ENCODE data around the gene ACSL4. TPM values are rescaled to one million over a fixed set of nuclear protein-coding genes. Genes with fewer than 3 reads are reported as not detected.

The ACSL4 gene
- total RNA-seq, 1 donor from 2014 or later: 39.8 TPM

DNA sequence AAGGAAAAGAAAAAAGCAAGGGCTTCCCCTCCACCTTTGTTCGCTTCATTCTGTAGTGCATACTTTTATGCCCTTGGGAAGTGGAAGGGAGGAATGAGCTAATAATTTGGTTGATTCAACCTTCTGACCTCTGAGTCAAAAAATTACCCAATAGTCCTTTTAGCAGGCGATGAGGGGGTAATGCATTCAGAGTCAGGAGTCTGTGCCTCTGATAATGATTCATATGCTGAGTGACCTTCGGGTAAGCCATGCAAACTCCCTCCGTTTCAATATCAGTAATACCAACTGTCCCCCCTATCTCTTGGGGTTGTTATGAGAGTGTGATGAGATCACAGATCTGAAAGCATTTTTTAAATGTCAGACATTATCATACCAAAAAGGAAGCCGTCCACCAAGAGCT lies 41.6 kb upstream of the ACSL4 start:
- intact Hi-C loops (cut with DNase I): no loop called here
- H3K4me3 ChIP-seq: no peak overlapping the region
- TF ChIP-seq, protein P1, sequence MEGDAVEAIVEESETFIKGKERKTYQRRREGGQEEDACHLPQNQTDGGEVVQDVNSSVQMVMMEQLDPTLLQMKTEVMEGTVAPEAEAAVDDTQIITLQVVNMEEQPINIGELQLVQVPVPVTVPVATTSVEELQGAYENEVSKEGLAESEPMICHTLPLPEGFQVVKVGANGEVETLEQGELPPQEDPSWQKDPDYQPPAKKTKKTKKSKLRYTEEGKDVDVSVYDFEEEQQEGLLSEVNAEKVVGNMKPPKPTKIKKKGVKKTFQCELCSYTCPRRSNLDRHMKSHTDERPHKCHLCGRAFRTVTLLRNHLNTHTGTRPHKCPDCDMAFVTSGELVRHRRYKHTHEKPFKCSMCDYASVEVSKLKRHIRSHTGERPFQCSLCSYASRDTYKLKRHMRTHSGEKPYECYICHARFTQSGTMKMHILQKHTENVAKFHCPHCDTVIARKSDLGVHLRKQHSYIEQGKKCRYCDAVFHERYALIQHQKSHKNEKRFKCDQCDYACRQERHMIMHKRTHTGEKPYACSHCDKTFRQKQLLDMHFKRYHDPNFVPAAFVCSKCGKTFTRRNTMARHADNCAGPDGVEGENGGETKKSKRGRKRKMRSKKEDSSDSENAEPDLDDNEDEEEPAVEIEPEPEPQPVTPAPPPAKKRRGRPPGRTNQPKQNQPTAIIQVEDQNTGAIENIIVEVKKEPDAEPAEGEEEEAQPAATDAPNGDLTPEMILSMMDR (IDR thresholded peaks at IDR 0.05): no peak
- TF ChIP-seq POLR2AphosphoS5 (IDR thresholded peaks at IDR 0.05; ENCODE audit: insufficient read depth in 1 of 2, low read depth in 1 of 2) (peak in 1 of 2 donors; percentile 12), POLR2A (IDR thresholded peaks at IDR 0.05) (no peak)
- no peaks in the 10 kb centered on the region for H3K4me1 ChIP-seq
- no peaks in the 10 kb centered on the region for H3K36me3 ChIP-seq
- no peaks in the 10 kb centered on the region for H3K9me3 ChIP-seq
- H3K27ac ChIP-seq: no peak overlapping the region
- no peaks in the 10 kb centered on the region for H3K27me3 ChIP-seq
- DNase-seq (ENCODE audit: extremely low spot score in 2 of 2): no peak

DNA sequence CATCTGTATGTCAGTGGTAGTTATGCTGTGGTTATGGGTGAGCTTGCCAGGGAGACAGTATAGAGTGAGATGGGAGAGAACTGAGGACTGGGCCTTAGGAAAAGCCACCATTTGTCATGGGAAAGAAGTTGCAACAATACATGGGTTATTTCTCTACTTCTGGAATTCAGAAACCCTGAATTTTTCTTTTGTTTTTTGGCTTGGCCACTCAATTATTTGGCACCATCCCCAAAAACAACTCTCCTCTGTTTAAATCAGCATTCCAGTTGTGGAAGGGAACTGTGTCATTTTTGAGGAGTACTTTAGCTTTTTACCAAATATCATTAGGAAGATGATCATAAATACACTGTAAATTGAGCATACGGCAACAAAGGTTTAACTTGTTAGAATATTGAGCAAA lies 41.1 kb upstream of the ACSL4 start:
- intact Hi-C loops (cut with DNase I): no loop called here
- DNase-seq (ENCODE audit: extremely low spot score in 2 of 2): no peak
- Histone ChIP-seq H3K4me1 (no peaks in the 10 kb centered on the region), H3K9me3 (no peaks in the 10 kb centered on the region), H3K27ac (no peak overlapping the region), H3K36me3 (no peaks in the 10 kb centered on the region), H3K27me3 (no peaks in the 10 kb centered on the region), H3K4me3 (no peak overlapping the region)
- no peak for TF ChIP-seq POLR2A (IDR thresholded peaks at IDR 0.05)

DNA sequence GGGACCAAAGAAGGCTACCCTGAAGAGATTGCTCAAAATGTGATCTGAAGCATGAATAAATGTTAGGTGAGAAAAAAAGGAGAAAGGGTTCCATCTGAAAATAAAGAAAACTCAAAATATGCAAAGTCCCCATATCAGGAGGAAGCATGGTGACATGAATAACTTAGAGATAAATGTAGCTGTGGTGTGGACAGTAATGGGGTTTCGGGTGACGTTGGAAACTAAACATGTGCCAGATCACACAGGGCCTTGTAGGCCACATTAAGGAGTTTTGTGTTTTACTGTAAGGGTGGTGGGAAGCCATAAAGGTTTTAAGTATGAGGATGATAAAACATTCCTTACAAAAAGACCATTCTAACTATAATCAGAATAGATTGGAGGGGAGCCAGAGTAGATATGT lies 40.3 kb upstream of the ACSL4 start:
- H3K27me3 ChIP-seq: no peaks in the 10 kb centered on the region
- no peak overlapping the region for H3K4me3 ChIP-seq
- DNase-seq (ENCODE audit: extremely low spot score in 2 of 2): no peak
- H3K36me3 ChIP-seq: no peaks in the 10 kb centered on the region
- H3K27ac ChIP-seq: no peak overlapping the region
- H3K4me1 ChIP-seq: no peaks in the 10 kb centered on the region
- no peaks in the 10 kb centered on the region for H3K9me3 ChIP-seq
- intact Hi-C loops (cut with DNase I): no loop called here
- TF ChIP-seq POLR2A (IDR thresholded peaks at IDR 0.05): no peak
- no peak for TF ChIP-seq POLR2AphosphoS5 (IDR thresholded peaks at IDR 0.05; ENCODE audit: insufficient read depth in 1 of 2, low read depth in 1 of 2)
- TF ChIP-seq, protein P1 (IDR thresholded peaks at IDR 0.05): no peak

DNA sequence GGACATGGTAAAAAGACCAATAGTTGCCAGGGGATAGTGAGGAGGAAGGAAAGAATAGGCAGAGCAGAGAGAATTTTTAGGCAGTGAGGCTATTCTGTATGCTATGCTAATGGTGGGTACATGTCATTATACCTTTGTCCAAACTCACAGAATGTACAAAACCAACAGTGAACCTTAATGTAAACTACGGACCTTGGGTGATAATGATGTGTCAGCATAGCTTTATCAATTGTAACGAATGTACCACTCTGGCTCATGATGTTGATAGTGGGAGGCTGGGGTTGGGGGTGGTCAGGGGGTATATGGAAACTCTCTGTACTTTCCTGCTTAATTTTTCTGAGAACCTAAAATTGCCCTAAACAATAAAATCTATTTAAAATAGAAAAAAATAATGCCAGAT lies 37.7 kb upstream of the ACSL4 start:
- no peaks in the 10 kb centered on the region for H3K9me3 ChIP-seq
- no peak overlapping the region for H3K4me3 ChIP-seq
- DNase-seq (ENCODE audit: extremely low spot score in 2 of 2): no peak
- TF ChIP-seq POLR2AphosphoS5 (IDR thresholded peaks at IDR 0.05; ENCODE audit: insufficient read depth in 1 of 2, low read depth in 1 of 2) (no peak), POLR2A (IDR thresholded peaks at IDR 0.05) (no peak)
- TF ChIP-seq, protein P1 (IDR thresholded peaks at IDR 0.05): no peak
- no peak overlapping the region for H3K27ac ChIP-seq
- H3K27me3 ChIP-seq: no peaks in the 10 kb centered on the region
- intact Hi-C loops (cut with DNase I): no loop called here
- no peaks in the 10 kb centered on the region for H3K36me3 ChIP-seq
- H3K4me1 ChIP-seq: no peaks in the 10 kb centered on the region

DNA sequence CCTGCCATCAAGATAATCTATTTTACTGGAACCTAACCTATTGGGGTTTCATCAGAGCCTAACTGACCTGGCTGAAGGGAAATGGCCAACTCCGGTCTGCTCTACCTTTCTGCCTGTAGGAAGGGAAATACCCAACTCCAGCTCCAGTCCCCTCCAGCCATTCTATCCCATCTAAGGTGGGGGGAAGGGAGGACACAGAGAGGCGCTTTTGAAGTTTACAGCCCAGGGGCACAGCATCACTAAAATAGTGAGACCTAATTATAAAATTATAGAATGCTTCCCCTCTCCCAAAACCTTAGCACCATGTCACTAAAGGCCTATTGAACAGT lies 27.8 kb upstream of the ACSL4 start:
- no peaks in the 10 kb centered on the region for H3K9me3 ChIP-seq
- intact Hi-C loops (cut with DNase I): no loop called here
- H3K36me3 ChIP-seq: no peaks in the 10 kb centered on the region
- H3K27ac ChIP-seq: no peak overlapping the region
- no peaks in the 10 kb centered on the region for H3K27me3 ChIP-seq
- TF ChIP-seq POLR2AphosphoS5 (IDR thresholded peaks at IDR 0.05; ENCODE audit: insufficient read depth in 1 of 2, low read depth in 1 of 2) (no peak), POLR2A (IDR thresholded peaks at IDR 0.05) (no peak)
- TF ChIP-seq, protein P1 (IDR thresholded peaks at IDR 0.05): no peak
- no peaks in the 10 kb centered on the region for H3K4me1 ChIP-seq
- H3K4me3 ChIP-seq: no peak overlapping the region
- no peak for DNase-seq (ENCODE audit: extremely low spot score in 2 of 2)

Data from vagina (tissue), 2 donors.